ENCODE measurements around the gene MYH7.

DNA sequence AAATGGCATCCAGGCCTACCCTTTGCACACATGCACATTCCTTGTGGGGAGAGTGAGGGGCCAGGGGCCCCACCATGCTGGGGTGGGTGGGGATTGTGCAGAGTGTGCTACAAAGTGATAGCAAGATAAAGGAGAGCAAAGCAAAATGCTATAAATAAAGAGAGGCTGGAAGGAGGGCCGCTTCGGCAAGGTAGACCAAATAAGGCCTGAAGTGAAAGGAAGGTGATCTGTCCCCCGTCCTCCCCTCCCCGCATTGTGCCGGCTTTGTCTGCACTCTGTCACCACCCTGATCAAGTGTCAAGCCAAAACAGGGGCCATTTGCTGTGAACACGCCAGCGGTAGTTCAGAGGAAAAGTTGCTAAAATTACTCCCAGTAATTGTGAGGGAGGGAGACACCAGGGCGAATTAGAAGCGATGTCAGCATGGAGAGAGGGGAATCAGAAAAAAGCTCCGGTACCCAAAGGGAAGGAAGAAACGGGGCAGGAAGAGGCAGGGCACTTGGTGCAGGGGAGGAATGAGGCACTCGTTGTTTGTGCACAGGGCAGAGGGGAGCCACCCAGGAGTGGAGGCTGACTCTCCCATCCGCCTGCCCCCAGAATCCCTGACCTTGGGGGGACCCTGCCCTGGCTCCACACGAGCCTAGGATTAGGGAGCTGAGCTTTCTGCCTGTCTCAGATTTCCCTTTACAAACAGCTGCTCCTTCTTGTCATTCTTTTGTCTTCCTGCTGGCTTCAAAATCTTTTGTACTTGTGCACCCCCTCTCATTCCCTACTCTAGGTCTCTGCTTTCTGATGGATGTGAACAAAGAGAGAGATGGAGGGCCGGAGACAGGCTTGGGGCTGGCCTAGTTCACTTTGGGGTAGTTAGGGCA is 2.9 kb upstream of the MYH7 start:
- TF ChIP-seq, protein P1, sequence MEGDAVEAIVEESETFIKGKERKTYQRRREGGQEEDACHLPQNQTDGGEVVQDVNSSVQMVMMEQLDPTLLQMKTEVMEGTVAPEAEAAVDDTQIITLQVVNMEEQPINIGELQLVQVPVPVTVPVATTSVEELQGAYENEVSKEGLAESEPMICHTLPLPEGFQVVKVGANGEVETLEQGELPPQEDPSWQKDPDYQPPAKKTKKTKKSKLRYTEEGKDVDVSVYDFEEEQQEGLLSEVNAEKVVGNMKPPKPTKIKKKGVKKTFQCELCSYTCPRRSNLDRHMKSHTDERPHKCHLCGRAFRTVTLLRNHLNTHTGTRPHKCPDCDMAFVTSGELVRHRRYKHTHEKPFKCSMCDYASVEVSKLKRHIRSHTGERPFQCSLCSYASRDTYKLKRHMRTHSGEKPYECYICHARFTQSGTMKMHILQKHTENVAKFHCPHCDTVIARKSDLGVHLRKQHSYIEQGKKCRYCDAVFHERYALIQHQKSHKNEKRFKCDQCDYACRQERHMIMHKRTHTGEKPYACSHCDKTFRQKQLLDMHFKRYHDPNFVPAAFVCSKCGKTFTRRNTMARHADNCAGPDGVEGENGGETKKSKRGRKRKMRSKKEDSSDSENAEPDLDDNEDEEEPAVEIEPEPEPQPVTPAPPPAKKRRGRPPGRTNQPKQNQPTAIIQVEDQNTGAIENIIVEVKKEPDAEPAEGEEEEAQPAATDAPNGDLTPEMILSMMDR (IDR thresholded peaks at IDR 0.05), result no peak
- TF ChIP-seq POLR2A (IDR thresholded peaks at IDR 0.05), result no peak
